Duodenal mucosa (tissue), 2 donors: Measurements from ENCODE around the gene CBFA2T3.

Source experiments
- H3K27ac ChIP-seq: one replicate; pipeline ENCODE4 v1.7.0; 2013; ENCODE audit warnings: low read depth, low read length
- H3K27me3 ChIP-seq, 2 donors: one replicate each; pipeline ENCODE4 v1.7.0; 2013; ENCODE audit warnings: low read length in 2 of 2, control low read depth in 1 of 2; ENCODE audit not compliant: insufficient read depth in 2 of 2, control insufficient read depth in 1 of 2
- H3K36me3 ChIP-seq, 2 donors: one replicate each; pipeline ENCODE4 v1.7.0; 2013; ENCODE audit warnings: low read length in 2 of 2, control low read depth in 1 of 2; ENCODE audit not compliant: insufficient read depth in 2 of 2, control insufficient read depth in 1 of 2
- H3K4me1 ChIP-seq, 2 donors: one replicate each; pipeline ENCODE4 v1.7.0; 2013; ENCODE audit warnings: low read length in 2 of 2, control low read depth in 1 of 2; ENCODE audit not compliant: insufficient read depth in 2 of 2, control insufficient read depth in 1 of 2
- H3K4me3 ChIP-seq, 2 donors: one replicate each; pipeline ENCODE4 v1.7.0; 2013; ENCODE audit warnings: low read length in 2 of 2, low read depth in 1 of 2
- H3K9ac ChIP-seq, 2 donors: one replicate each; pipeline ENCODE4 v1.7.0; 2013; ENCODE audit warnings: low read length in 2 of 2, low read depth in 1 of 2
- H3K9me3 ChIP-seq, 2 donors: one replicate each; pipeline ENCODE4 v1.7.0; 2013; ENCODE audit warnings: low read length in 2 of 2, control low read depth in 1 of 2; ENCODE audit not compliant: control insufficient read depth in 1 of 2

CBFA2T3 gene

DNA sequence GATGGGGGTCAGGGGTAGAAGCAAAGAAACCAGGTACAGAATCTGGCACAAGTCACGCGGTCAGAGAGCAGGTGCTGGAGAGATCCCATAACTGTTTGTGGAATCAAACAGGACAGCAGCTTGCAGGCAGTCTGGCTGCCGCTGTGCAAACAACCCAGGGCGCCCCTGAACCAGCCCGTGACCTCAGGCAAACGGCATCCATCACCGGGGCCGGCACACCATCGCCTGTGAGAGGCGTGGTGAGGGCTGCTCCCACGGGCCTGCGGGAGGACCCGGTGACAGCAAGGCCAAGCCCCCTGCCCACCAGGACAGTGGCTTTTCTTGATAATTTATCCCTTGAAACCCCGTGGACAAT is 47.9 kb downstream of the CBFA2T3 start:
- Histone ChIP-seq H3K9me3 (no peaks in the 10 kb centered on the region), H3K27ac (no peak overlapping the region), H3K4me3 (no peak overlapping the region), H3K4me1 (peaks cover 0 to 5% of the 10 kb centered on the region in 2 donors), H3K27me3 (no peaks in the 10 kb centered on the region), H3K9ac (no peak overlapping the region), H3K36me3 (no peaks in the 10 kb centered on the region)

DNA sequence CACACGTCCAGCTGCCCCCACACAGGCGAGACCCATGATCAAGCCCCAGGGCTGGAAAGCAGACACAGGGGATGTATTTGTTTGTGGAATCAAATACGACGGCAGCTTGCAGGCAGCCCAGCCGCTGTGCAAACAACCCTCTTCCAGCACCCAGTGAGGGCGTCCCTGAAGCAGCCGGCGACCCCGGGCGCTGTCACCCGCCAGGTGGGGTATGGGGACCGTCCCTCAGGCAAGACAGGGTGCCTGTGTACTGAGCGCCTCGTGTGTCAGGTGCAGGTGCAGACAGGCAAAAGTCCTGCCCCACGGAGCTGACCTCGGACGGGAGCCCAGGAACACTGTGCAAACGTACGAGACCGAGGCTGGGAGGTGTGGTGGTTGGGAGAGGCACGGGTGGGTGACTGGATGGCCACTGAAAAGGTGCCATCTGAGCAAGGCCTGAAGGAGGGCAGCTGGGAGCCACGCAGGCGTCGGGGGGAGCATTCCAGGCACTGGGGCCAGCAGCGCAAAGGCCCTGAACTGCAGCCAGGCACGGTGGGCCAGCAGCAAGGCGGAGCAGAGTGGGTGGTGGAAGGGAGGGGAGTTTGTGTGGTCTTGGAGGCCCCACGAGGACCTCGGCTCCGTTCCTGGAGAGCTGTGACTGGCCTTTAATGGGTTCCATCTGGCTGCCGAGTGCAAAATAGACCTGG is 48.5 kb downstream of the CBFA2T3 start:
- no peaks in the 10 kb centered on the region for H3K9me3 ChIP-seq
- no peaks in the 10 kb centered on the region for H3K36me3 ChIP-seq
- H3K27ac ChIP-seq: no peak overlapping the region
- H3K4me3 ChIP-seq: no peak overlapping the region
- H3K4me1 ChIP-seq: peaks cover 0 to 5% of the 10 kb centered on the region in 2 donors
- H3K9ac ChIP-seq: no peak overlapping the region
- H3K27me3 ChIP-seq: no peaks in the 10 kb centered on the region

DNA sequence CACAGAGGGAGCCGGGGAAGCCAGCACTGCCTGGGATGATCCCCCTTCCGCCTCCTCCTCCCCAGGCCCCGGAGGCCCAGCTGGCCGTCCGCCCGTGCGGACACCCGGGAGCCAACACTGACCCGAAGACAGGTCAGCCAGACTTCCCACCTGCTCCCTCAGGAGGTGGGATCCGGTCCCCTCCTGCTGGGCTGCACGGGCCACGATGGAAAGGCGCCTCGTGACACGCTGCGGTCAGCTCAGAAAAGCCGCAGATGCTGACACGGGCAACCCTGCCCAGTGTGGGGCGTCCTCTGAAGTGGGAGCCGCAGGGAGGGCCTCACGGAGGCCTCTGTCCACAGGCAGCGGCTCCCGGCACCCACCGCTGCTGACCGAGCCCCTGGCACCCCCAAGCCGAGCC is 49.3 kb downstream of the CBFA2T3 start:
- H3K9me3 ChIP-seq: no peaks in the 10 kb centered on the region
- peaks cover 0 to 12% of the 10 kb centered on the region in 2 donors for H3K4me1 ChIP-seq
- H3K27ac ChIP-seq: no peak overlapping the region
- H3K36me3 ChIP-seq: no peaks in the 10 kb centered on the region
- H3K4me3 ChIP-seq: no peak overlapping the region
- no peak overlapping the region for H3K9ac ChIP-seq
- no peaks in the 10 kb centered on the region for H3K27me3 ChIP-seq

DNA sequence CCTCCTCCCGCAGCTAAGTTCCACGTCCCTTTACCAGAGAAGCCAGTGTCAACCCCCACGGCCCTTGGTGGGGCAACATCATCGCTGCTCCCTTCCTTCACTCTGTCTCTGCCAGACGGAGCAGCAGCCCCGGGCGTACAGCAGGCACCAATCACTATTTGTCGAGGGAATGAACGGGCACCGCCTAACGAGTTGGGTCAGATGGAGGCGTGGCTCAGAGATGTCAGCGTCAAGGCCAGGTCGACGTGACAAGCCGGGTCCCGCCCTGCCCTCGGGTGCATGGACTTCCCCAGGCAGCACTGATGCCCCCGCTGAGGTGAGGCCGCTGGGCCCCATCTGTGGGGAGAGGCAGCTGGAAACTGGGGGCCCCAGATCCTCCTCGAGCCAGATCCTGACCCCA is 50.0 kb downstream of the CBFA2T3 start:
- Histone ChIP-seq H3K9me3 (no peaks in the 10 kb centered on the region), H3K9ac (no peak overlapping the region), H3K36me3 (no peaks in the 10 kb centered on the region), H3K27ac (no peak overlapping the region), H3K4me3 (no peak overlapping the region), H3K27me3 (no peaks in the 10 kb centered on the region), H3K4me1 (peaks cover 0 to 19% of the 10 kb centered on the region in 2 donors)

DNA sequence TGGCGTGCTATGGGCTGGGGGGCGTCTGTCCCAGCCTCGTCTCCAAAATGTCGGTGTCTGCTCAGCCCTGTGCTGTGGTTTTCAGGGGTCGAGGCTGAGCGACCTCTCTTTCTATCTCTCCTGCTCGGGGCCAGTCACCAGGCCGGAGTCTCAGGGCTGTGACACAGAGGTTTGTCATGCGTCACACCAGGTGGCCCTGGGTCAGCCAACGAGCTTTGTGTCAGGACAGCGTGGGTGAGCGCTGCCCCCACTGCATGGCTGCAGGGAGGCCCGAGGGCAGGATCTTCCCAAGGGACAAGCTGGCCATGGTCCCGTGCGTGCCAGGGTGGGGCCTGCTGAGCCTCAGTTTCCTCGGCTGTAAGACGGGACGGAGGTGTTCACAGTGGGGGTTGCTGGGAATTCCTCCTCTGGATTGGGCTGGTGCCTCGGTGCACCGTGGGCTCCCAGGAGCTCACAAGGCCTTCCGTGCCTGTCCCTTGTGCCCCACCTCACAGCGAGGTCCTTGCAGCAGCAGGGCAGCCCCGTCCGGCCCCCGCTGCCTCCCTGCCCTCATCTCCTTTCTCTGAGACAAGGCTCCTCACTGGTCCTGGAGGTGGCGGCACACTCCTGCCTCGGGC is 50.5 kb downstream of the CBFA2T3 start:
- H3K4me1 ChIP-seq: peaks cover 0 to 24% of the 10 kb centered on the region in 2 donors
- no peaks in the 10 kb centered on the region for H3K9me3 ChIP-seq
- no peaks in the 10 kb centered on the region for H3K36me3 ChIP-seq
- H3K27me3 ChIP-seq: no peaks in the 10 kb centered on the region
- H3K9ac ChIP-seq: no peak overlapping the region
- no peak overlapping the region for H3K27ac ChIP-seq
- no peak overlapping the region for H3K4me3 ChIP-seq

DNA sequence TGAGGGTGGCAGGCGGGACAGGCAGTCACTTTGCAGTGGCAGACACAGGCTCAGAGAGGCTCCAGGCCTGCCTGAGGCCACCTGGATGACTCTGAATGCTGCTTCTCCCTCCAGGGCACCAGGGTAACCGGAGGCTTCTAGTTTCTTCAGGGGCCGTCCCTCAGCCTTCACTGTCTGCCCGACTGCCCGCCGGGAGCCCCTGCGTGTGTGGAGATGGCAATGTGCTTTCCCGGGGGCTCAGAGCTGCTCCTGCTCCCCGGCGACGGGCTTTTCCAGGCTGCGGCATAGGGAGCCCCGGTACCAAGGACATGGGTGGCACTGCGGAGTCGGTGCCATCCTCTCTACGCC is 51.5 kb downstream of the CBFA2T3 start:
- Histone ChIP-seq H3K4me1 (peaks cover 0 to 32% of the 10 kb centered on the region in 2 donors), H3K36me3 (no peaks in the 10 kb centered on the region), H3K27ac (no peak overlapping the region), H3K9me3 (no peaks in the 10 kb centered on the region), H3K9ac (no peak overlapping the region), H3K27me3 (no peaks in the 10 kb centered on the region), H3K4me3 (no peak overlapping the region)

DNA sequence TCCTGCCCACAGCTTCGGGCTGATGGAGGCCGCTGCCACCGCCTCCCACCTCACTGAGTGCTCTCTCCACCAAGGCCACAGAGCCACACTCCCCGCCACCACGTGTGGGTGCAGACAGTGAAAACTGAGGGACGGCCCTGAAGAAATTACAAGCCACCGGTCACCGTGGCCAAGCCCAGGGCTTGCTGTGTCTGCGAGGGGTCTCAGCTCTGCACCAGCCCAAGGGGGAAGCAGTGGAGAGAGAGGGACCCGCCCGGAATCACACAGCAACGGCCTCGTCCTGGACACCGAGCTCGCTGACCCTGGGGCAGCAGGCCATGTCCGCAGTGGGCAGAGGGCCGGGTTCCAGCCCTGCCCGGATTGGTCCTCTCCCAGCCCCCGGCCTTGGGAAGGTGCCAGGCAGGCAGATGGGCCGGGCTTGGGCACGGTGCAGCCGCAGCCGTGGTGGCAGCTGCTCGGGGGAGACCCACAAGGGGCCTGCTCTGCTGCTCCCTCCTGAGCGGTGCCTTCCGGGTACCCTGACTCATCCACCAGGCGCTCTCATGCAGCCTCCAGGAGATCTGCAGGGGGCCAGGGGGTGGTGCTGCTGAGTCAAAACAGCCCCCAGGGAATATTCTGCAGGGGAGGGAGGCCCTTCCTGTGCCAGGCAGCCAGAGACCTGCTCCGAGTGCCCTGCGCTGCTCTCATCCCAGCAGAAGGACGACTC is 52.0 kb downstream of the CBFA2T3 start:
- H3K4me3 ChIP-seq: no peak overlapping the region
- H3K9me3 ChIP-seq: no peaks in the 10 kb centered on the region
- no peaks in the 10 kb centered on the region for H3K36me3 ChIP-seq
- peaks cover 0 to 33% of the 10 kb centered on the region in 2 donors for H3K4me1 ChIP-seq
- H3K9ac ChIP-seq: no peak overlapping the region
- H3K27me3 ChIP-seq: no peaks in the 10 kb centered on the region
- H3K27ac ChIP-seq: no peak overlapping the region

DNA sequence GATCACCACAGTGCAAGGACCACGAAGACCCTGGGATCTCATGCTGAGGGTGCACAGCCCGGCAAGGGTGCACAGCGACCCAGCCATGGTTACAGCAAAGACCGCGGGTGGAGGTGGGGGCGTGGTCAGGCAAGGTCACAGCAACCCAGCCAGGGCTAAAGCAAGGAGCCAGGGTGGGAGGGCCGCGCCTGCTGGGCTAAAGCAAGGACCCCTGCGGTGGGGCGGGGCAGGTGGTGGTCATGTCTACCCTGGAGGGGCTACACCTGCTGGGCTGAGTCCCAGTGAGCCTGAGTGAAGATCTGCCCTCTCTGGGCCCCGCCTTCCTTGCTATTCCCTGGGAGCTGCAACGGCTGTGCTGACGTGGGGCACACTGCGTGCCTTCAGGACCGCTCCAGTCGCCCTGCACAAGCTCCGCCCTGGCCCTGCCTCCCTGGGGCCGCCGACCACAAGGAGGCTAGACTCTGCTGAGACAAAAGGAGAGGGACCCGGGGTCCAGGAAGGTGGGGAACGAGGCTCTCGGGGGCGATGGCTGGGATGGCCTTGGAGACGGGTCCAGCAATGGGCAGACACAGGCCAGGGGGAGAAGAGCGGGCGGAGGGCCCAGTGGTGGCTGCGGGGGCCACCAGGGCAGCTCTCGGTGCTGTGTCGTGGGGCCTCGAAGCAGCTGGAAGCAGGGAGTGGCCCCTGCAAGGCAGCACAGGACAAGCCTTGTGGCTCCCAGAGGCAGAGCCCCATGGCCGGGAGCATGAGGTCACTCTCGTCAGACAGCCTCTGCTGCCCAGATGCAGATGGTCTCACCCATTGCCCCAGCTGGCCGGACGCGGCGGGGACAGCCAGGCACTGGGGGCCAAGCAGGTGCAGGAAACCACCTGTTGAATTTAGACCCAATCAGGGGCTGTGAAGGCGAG is 52.8 kb downstream of the CBFA2T3 start:
- Histone ChIP-seq H3K4me3 (no peak overlapping the region), H3K9ac (no peak overlapping the region), H3K27me3 (no peaks in the 10 kb centered on the region), H3K4me1 (peaks cover 0 to 33% of the 10 kb centered on the region in 2 donors), H3K36me3 (no peaks in the 10 kb centered on the region), H3K9me3 (no peaks in the 10 kb centered on the region), H3K27ac (no peak overlapping the region)

DNA sequence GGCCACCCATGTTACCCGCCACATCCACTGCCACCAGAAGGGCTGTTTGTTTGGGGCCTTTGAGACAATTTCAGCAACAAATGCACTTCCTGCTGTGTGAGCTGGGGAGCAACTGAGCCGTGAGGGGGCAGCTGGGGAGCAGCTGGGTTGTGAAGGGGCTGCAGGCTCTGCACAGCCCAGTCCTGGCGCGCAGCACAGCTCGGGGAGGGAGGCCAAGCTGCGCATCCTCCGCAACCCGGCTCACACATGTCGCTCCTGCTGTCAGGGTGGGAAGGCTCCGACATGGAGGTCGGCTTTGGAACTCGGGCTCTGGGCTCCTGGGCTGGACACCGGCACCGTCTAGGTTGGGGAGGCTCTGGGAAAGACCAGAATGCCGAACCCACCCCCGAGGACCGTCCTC is 53.6 kb downstream of the CBFA2T3 start:
- Histone ChIP-seq H3K27ac (no peak overlapping the region), H3K36me3 (no peaks in the 10 kb centered on the region), H3K4me1 (peaks cover 0 to 33% of the 10 kb centered on the region in 2 donors), H3K27me3 (no peaks in the 10 kb centered on the region), H3K4me3 (no peak overlapping the region), H3K9me3 (no peaks in the 10 kb centered on the region), H3K9ac (no peak overlapping the region)
